Left ventricle myocardium inferior (tissue), 1 donor: ENCODE results near the gene UMODL1. TPM values are rescaled to one million over a fixed set of nuclear protein-coding genes. Genes with fewer than 3 reads are reported as not detected.

Experiments
- DNase-seq: peaks from one replicate; pipeline ENCODE4 v3.0.0-alpha.2; 2020
- H3K27ac ChIP-seq: fragments of 200-600 bp; replicated peaks from 2 replicates; pipeline ENCODE4 v1.8.0; 2021
- H3K27me3 ChIP-seq: fragments of 200-600 bp; 2 replicates; pipeline ENCODE4 v1.8.0; 2021; ENCODE audit warnings: low read depth
- H3K36me3 ChIP-seq: fragments of 200-600 bp; 2 replicates; pipeline ENCODE4 v1.8.0; 2021
- H3K4me1 ChIP-seq: fragments of 200-600 bp; 2 replicates; pipeline ENCODE4 v1.8.0; 2021
- H3K4me3 ChIP-seq: fragments of 200-600 bp; 2 replicates; pipeline ENCODE4 v1.8.0; 2021; ENCODE audit warnings: mild to moderate bottlenecking, moderate library complexity
- H3K9me3 ChIP-seq: fragments of 200-600 bp; replicated peaks from 2 replicates; pipeline ENCODE4 v1.8.0; 2021
- intact Hi-C: fragments of 100-400 bp; cut with micrococcal nuclease; formaldehyde crosslinking; loops from one replicate; pipeline ENCODE4 v1.11.0; 2022
- total RNA-seq: library from RNA; stranded (reverse); fragmentation: NEBNext Ultra II Directional; extraction: Animal tissue kit (Norgen Biotek cat#: 25700); gene quantifications from one replicate; pipeline ENCODE4 v1.2.1, GENCODE V29; 2021
- TF ChIP-seq, protein P1 (sequence below): fragments of 200-600 bp; IDR thresholded peaks from 2 replicates; pipeline ENCODE4 v1.8.0; 2021; ENCODE audit warnings: antibody characterized with exemption, mild to moderate bottlenecking, borderline replicate concordance
- donor health status: DM: no; HTN: yes; CAD: no; lungs with severe emphysema.

Gene UMODL1
- total RNA-seq, 1 donor from 2014 or later, result 0.08 TPM

DNA sequence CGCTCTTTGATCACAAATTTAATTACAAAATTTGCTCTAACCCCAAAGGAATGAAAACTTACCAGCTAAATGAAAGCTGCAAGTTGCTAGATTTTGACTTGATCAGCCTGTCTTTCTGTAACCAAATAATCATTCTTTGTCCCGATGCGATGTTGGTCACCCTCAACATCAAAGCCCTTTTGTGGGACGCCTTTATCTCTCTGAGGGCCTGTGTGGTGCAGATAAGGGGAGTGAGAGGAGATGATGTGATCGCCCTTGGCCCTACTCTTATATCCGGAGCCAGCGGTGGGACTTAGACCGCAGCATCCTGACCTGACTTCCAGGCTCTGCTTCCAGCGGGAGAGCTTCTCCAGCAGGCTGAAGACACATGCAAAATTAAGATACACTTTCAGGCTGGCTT, 19.3 kb upstream of the UMODL1 start:
- intact Hi-C loops, result no loop called here
- Histone ChIP-seq H3K27ac (no peak overlapping the region), H3K9me3 (no peaks in the 10 kb centered on the region), H3K4me3 (no peak overlapping the region), H3K36me3 (no peaks in the 10 kb centered on the region), H3K4me1 (peaks cover 10% of the 10 kb centered on the region), H3K27me3 (peaks cover 42% of the 10 kb centered on the region)
- TF ChIP-seq, protein P1, sequence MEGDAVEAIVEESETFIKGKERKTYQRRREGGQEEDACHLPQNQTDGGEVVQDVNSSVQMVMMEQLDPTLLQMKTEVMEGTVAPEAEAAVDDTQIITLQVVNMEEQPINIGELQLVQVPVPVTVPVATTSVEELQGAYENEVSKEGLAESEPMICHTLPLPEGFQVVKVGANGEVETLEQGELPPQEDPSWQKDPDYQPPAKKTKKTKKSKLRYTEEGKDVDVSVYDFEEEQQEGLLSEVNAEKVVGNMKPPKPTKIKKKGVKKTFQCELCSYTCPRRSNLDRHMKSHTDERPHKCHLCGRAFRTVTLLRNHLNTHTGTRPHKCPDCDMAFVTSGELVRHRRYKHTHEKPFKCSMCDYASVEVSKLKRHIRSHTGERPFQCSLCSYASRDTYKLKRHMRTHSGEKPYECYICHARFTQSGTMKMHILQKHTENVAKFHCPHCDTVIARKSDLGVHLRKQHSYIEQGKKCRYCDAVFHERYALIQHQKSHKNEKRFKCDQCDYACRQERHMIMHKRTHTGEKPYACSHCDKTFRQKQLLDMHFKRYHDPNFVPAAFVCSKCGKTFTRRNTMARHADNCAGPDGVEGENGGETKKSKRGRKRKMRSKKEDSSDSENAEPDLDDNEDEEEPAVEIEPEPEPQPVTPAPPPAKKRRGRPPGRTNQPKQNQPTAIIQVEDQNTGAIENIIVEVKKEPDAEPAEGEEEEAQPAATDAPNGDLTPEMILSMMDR, result no peak
- DNase-seq, result no peak

DNA sequence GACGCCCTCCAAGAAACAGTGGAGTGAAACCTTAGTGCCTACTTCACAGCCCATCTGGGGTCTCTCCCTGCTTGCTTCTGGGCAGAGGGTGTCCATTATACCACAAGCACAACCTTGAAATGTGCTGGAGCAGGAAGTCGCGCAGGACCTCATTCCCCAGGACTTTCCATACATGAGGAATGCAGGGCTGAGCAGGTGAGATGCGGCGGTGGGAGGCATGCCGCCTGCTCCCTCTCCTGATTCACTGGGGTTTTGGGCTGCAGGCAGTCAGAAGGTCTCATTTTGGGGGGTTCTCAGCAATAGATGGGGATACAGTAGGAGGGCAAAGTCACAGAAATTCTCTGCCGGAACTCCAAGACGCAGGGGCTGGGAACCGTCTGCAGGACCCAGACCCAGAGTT, 15.7 kb upstream of the UMODL1 start:
- intact Hi-C loops, result no loop called here
- TF ChIP-seq, protein P1, result no peak
- H3K27me3 ChIP-seq, result peaks cover 69% of the 10 kb centered on the region
- no peak overlapping the region for H3K4me3 ChIP-seq
- H3K36me3 ChIP-seq, result no peaks in the 10 kb centered on the region
- no peak overlapping the region for H3K27ac ChIP-seq
- peaks cover 11% of the 10 kb centered on the region for H3K4me1 ChIP-seq
- H3K9me3 ChIP-seq, result no peaks in the 10 kb centered on the region
- no peak for DNase-seq

DNA sequence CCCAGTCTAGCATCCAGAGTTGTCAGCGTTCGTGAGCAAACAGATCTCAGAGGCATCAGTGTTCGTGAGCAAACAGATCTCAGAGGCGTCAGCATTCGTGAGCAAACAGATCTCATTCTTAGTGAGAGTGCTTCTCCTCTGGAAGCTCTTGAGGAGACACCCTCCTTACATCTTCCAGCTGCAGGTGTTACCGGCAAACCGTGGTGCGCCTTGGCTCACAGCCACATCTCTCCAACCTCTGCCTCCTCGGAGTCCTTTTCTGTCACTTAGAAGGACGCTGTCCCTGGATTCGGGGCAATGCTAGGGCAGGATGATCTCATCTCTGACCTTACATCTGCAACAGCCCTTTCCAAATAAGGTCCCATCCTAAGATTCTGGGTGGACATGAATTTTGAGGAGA, 14.6 kb upstream of the UMODL1 start:
- no peaks in the 10 kb centered on the region for H3K9me3 ChIP-seq
- H3K4me3 ChIP-seq, result no peak overlapping the region
- H3K36me3 ChIP-seq, result no peaks in the 10 kb centered on the region
- DNase-seq, result no peak
- intact Hi-C loops, result no loop called here
- H3K27ac ChIP-seq, result peak overlapping the region; percentile 3
- peaks cover 11% of the 10 kb centered on the region for H3K4me1 ChIP-seq
- peaks cover 79% of the 10 kb centered on the region for H3K27me3 ChIP-seq
- TF ChIP-seq, protein P1, result no peak

DNA sequence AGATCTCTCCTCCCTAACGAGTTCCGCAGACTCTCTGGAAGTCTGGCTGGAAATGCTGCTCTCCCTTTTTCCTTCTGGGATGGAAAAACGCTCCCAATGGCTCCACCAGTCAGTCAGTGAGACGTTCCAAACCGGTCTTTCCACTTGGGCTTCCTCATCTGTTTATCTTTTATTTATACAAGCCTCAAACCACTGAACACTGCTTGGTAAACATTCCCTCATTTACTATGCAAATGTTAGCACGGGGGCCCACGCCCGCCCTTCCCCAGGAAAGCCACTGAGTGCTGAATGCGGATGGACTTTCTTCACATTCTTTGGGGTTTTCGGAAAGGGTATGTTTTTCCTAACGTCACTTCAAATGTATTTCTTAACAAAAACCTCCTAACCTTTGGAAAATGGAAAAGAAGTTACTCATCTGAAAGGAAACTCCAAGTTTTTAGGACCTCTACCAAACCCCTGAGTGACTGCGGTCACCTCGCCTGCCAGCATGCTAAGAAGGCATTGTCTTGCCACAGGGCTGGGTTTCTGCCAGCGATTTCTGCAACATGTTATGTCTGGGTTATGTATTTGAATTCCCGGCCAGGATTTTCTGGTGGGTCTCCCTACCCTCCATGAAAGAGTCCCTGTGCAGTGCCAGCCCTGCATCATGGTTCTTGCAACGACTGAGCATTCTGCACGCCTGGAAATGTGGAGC, 14.0 kb upstream of the UMODL1 start:
- Histone ChIP-seq H3K9me3 (no peaks in the 10 kb centered on the region), H3K4me1 (peaks cover 11% of the 10 kb centered on the region), H3K36me3 (no peaks in the 10 kb centered on the region), H3K27me3 (peaks cover 86% of the 10 kb centered on the region), H3K4me3 (no peak overlapping the region), H3K27ac (peak overlapping the region; percentile 3)
- TF ChIP-seq, protein P1, result no peak
- intact Hi-C loops, result no loop called here
- DNase-seq, result no peak

DNA sequence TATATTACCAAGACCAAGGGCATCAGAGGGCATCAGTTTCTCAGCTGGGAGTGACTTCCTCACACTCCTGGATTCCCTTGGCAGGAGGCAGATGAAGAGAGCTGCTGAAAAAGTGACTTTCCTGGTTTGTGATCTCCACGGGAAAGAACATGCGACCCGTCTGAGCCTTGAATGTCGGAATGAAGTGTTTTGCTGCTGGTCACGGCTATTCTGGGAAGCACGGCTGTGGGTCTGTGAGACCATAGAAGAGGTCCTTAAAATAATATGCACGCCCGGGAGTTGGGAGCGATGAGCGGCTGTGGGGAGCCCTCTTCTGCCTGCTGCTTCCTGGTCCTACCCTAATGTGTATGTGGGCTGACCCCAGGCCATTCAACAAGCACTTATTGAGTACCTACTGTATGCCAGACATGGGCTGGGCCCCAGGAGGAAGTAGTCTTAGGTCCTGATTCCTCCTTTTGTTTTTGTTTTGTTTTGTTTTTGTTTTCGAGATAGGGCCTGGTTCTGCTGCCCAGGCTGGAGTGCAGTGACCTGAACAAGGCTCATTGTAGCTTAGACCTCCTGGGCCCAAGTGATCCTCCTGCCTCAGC, 13.2 kb upstream of the UMODL1 start:
- Histone ChIP-seq H3K27ac (no peak overlapping the region), H3K9me3 (no peaks in the 10 kb centered on the region), H3K4me1 (peaks cover 11% of the 10 kb centered on the region), H3K4me3 (no peak overlapping the region), H3K27me3 (peaks cover 87% of the 10 kb centered on the region), H3K36me3 (no peaks in the 10 kb centered on the region)
- TF ChIP-seq, protein P1, result no peak
- intact Hi-C loops, result no loop called here
- DNase-seq, result no peak
